Activated naive CD4-positive, alpha-beta T cell treated with anti-CD3 and anti-CD28 coated beads, Interleukin-2, amount 50 U/mL, for 16 hours (primary cell): ENCODE measurements around the gene MAP2.

ENCODE experiments used
- DNase-seq: peaks from one replicate; pipeline ENCODE4 v3.0.0-alpha.2; 2020

Gene MAP2

DNA sequence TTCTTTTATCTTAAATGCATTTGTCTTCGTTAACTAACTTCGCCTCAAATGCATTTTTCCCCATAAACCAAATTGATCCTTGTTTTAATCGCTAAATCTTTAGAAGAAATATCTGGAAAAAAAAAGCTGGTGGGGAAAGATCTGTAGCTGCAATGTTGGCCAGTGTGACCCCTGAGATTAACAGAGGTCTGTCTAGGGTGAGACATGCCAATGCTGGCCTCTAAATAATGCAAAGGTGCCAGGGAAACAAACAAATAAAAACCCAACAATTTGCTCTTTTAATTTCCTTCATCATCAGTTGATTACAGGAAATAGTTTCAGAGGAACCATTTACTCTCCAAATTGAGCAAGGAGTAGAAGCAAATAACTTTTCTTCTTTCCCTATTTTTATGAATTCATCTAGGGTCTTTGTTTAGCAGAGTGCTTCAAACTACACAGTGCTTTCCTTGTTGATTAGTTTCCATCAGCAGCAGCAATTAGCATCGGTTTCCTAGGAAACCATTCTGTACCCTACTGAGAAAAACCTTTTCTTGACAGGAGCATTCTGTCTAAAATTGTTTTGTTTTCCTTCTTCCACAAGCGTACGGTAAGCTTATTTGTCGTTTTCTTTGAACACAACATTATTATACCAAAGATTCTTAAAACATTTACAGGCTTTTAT lies 247.3 kb downstream of the MAP2 start:
- no peak for DNase-seq

DNA sequence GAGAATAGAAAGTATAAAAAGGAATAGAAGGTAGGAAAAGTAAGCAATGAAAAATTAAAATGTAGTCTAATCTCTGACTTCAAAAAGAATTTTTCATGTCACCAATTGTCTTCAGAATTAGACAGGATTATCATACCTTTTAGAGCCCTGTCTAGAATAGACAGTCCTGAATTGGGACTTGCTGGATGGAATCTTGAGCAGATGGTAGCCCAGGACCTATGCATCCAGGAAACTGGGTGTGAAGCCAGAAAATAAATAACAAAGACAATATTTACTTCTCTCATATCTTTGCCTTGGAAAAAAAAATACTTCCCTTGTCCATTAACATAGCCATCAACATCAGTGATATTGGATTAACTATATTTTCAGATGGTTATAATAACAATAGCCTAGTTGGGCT lies 250.0 kb downstream of the MAP2 start:
- no peak for DNase-seq

DNA sequence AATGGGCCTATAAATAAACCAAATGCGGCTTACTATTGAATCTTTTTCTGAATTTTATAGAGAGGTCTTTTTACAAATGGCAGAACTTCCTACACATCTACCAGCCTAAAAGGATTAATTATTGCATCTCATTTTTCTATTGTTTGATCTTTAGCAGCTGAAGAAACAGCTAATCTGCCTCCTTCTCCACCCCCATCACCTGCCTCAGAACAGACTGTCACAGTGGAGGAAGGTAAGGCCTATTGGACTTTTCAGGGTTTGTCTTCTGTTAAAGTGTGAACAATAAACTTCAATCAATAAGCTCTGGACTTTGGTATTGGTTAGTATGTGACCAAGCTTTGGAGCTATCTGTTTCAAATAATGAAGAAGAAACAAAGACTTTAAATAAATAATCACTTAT lies 256.7 kb downstream of the MAP2 start:
- no peak for DNase-seq

DNA sequence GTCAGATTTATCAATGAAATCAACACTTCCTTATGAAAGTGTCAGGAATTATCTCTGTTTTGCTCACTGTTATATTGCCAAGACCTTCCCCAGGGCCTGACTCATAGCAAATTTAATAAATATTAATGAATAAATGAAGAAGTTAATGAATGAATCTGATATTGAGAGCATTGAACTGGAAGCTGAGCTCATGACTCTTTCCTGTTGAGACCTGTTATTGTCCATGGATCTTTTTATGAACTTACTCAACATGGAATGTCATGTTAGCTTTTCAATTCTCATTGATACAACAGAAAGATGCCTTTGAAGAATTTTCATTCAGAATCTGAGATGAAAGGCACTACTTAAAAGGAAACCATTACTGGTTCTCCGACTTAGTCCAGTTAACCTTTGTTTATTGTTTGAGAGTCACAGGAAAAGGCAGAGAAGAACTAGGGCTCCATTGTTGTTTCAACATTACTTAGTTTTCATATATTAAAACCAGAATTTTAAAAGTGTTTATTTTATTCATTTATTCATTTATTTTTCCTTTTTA lies 257.4 kb downstream of the MAP2 start:
- no peak for DNase-seq

DNA sequence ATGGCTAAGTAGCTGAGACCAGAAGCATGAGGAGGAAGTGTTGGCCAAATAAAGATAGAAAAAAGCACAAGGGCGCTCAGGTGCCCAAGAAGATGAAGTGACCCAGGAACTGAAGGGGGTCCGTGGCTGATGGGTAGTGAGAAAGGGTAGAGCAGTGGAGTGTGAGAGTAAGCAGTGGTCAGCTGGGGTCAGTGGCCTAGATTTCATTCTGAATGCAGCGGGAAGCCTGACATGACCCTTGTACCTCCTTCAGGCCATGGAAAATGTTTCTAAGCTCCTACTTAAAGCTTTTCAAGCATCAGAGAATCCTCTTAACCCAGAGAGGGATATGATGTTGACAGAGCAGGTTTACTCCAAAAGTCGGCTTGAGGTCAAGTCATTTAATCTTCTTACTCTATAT lies 258.8 kb downstream of the MAP2 start:
- DNase-seq, result no peak

DNA sequence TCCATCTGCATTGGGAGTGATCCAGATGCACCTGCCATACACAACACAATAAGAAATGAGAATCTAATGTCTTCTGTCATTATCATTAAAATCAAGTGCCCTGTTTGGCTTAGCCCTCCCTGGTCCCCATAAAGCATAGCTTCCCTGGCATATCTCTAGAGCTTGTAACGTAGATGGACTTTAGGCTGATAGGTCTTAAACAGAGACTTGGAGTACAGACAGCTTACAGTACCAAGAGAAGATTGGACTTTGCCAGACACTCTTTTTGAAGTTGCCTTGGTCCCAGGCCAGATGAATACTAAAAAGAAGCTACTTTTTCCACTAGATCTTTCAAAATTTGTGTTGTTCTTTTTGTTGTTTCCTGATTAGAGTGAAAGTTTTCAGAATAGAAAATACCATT lies 261.5 kb downstream of the MAP2 start:
- no peak for DNase-seq

DNA sequence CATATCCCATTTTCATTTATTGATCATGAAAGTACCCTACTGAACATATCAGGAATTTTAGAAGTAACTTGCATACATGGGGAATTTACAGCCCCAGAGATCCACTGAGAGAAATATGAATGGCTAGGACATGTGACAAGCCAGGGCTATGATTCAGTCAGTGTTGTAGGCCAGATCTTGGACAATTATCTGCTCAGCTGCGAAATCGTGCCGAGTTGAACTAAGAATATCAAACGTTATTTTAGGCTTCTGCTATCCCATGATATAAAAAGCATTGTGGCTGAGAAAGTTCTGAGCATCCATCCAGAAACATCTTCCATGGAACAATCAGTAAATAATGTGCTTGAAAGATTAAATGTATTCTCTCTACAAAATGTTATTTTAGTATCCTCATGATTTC lies 262.1 kb downstream of the MAP2 start:
- DNase-seq, result no peak

DNA sequence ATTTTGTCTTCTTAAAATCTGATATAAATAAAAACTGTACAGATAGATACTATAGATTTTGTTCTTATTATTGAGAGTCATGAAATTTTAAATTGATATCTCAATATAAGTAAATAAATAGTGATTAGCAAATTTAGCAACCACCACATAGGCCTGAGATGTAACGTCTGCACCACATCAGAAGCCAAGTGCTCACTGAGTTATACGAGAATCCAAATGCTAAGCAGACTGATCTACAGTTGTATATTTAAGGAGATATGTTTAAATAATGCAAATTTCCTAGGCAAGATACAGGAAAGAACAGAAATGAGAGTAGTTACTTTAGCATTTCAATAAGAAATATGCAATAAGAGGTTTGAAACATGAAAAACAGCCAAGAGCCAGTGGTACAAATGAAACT lies 262.6 kb downstream of the MAP2 start:
- no peak for DNase-seq

DNA sequence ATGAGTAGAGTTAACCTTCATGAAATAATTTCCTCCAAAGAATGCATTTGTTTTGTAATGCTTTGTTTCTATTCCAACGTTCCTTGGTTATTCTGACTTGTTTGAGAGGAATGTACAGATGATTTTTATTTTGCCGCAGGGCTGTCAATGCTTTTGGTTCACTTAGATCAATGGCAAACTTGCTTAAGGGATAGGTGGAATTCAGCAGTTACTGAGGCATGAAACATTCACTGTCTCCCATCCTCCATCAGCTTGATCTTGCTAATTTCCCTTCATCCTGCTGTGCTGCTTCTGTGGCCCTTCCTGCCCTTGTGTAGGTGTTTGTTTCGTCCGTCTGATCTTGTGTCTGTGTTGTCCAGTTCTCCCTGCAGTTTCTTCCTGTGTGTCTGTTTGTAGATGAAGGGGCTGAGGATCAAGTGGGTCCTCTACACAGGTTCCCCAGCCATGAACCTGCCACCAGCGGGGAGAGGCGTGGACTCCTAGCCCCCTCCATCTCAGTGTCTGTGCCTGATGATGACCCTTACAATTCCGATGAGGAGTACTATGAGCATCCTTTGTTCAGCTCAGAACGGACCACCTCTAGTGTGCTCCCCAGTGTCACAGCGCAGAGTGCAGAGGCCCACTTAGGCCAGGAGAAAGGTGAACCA lies 263.6 kb downstream of the MAP2 start:
- no peak for DNase-seq

DNA sequence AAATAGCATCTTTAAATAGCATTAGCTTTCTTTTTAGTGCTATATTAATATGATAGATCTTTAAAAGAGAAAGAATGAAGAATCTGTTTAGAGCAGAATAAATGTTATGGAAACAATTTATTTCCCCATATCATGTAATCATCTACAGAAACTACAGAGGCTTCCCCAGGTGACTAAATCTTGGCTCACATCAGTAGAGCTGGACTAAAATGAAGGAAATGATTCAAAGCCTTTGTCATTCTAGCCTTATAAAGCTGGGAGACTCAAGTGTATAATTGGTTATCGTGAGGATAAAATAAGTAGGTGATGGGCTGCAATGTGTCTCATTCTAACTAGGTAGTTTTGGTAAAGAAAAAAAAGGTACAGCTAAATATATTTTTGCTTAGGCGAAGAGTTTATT lies 264.5 kb downstream of the MAP2 start:
- no peak for DNase-seq

DNA sequence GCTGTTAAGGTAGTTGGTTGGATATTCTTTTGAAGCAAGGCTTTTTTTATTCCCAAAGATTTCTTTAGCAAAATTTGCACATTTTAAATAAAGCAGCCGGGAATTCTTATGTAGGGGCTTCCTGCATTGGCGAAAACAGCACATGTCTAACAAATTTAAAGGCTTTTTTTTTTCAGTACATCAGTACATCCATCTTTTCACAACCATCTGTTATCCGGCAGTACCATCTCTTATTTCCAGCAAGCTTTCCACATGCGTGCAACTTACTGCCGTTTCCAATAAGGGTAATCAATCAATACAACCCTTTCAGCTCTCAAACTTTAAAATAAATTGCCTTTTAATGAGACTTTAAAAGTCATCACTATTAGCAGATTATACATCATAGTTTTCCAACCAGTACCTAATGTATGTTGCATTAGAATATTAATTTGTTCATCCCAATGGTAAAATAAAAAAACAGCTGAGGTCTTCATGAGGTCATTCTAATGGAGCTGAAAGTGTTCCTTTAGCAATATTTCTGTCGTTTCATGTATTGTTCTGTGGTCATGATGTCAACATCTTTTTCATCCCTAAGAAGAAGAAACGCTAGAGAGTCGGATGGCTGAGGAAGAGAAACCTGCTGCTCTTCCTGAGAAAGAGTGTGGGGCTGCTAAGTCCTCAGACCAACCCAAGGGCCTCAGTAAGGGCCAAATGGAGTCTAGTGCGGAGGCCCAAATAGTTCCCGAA lies 266.3 kb downstream of the MAP2 start:
- DNase-seq, result no peak

DNA sequence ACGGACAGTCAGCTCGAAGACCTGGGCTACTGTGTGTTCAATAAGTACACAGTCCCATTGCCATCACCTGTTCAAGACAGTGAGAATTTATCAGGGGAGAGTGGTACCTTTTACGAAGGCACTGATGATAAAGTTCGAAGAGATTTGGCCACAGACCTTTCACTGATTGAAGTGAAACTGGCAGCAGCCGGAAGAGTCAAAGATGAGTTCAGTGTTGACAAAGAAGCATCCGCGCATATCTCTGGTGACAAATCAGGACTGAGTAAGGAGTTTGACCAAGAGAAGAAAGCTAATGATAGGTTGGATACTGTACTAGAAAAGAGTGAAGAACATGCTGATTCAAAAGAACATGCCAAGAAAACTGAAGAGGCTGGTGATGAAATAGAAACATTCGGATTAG lies 270.9 kb downstream of the MAP2 start:
- DNase-seq, result no peak

DNA sequence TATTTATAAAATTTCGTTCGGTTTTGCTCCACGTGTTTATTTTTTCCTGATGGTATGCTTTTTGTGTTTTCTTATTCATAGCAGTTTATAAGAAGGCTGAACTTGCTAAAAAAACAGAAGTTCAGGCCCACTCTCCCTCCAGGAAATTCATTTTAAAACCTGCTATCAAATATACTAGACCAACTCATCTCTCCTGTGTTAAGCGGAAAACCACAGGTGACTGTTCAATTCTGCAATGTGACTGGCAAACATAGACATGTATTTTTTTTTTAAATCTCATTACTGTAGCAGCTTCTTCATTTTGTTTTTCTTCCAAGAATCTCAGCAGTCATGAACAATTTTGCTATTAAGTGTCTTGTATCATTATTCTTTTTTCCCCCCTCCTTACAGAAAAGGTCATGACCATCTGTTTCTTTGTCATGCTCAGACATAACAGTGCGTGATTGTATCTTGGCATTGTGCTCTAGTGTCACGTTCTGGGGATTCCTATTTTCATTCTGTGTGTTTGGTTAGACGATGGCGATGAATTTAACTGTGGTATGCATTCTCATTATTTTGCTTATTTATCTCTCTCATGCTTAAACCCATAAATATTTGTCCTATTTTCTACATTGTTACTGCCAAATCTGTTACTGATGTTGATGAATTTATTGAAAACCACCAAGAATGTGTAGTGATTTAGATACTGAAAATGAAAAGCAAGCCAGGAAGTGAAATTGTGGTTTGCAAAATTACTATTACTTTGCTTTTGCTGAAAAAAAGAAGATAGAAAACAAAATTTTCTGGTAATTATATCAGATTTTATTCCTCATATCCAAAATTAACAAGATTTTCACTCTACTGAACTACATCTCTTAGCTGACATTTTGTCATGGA lies 273.2 kb downstream of the MAP2 start:
- DNase-seq, result no peak

DNA sequence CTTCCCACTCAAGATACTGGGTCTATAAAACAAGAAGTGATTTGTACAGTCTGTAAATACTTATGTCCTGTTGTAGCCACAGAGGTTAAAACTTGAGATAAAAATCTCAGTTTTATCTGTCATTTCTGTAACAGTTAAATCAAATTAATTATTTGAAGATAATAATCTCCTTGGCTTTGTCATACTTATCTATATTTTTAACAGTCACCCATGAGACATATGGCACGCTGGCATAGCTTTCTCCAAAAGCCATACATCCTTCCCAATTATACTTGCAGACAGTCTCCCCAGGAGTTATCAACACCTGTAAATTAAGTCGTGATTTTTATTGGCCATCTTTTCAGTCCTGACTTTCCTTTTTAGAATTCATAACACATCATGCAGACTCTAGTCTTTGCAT lies 278.9 kb downstream of the MAP2 start:
- no peak for DNase-seq

DNA sequence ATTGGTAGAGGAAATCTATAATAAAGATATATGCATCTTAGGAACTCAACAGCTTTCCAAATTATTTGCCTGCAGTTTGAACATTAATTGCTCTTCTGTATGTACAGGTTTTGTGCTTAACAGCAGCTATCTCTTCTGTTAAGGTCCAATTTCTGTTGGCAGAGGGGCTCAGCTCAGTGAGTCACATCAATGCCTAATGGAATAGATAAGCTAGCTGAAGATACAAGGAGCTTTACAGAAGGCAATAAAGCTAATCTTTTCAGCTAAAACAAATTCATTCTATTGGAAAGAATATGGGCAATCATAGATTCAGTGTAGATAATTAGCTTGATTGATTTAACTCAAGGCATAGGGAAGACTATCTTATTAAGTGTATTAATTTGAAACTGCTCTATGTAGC lies 289.4 kb downstream of the MAP2 start:
- no peak for DNase-seq

DNA sequence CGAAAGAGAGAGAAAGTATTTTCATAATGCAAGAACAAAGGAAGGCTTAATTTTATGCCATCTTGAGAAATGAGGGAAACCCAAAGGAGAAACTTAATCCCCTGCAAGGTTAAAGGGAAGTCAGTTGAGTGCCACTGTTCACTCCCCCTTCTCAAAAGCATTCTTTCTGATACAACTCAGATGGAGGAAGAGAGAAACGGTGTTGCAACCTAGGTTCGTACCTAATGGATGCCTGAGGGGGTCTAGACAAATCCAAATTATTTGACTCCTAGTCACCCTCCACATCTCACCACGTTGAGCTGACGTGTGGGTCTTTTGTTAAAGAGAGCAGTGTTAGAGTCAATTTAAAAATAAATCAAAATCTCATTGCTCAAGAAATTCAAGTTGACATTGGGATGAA lies 295.2 kb downstream of the MAP2 start:
- DNase-seq, result no peak

DNA sequence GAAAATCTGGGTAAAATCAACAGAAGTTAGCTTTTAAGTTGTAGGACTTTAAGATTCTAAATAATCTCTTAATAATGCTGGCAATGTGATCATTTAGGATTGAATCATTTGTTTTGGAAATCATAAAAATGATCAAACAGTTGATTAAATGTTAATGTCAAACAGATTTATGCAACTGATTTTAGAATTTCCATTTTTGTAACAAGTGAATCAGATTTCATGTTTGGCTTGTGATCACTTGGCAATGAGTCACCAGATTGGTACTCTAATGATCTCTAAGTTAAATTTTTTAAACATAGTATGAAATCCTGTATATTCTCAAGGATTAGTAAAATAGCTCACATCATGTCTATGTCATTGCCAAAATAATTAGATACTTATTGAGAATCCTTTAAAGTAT lies 297.6 kb downstream of the MAP2 start:
- DNase-seq, result no peak

DNA sequence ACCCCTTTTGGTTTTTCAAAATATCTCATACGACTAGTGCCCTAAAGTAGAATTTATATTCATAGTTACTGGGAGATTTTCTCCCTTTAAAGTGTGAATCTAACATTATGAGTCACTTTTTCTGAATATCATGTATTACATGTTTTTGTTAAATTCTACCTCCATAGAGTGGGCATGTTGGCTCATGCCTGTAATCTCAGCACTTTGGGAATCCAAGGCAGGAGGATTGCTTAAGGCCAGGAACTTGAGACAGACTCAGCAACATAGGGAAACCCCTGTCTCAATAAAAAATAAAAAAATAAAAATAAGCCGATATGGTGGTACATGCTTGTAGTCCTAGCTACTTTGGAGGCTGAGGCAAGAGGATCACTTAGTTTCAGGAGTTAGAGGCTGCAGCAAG lies 302.5 kb downstream of the MAP2 start:
- no peak for DNase-seq

DNA sequence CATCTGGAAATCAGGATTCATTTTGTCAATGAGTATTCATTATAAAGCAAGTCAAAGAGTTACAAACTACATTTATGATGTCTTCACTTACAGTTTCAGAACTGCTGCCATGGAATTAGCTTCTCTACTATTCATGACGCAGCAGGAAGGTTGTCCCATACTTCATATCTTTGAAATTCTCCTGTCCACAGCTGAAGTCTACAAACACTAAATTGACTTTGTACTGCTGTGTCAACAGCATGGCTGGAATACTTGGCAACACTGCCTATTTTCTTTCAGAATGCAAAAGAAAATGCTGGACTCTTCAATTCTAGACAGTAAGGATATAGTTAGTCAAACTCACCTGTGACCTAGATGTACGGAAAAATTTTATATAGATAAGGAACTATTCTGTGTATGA lies 303.2 kb downstream of the MAP2 start:
- DNase-seq, result no peak

DNA sequence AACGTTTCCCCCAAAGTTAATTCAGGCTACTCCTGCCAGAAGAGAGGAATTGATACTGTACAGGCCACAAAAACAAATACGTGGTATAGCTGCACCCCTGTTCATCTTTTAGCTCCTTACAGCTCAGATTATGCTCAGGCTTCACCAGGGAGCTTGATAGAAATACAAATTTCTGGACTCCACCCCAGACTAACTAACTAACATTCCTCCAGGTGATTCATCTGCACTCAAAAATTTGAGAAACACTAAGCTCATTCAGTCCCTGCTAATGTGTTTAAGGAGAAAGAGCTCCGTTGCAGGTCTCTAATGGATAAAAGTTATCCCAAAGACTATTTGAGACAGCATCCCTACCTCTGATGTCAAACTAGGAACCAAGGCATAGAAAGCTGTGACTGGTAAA lies 311.0 kb downstream of the MAP2 start:
- DNase-seq, result no peak

DNA sequence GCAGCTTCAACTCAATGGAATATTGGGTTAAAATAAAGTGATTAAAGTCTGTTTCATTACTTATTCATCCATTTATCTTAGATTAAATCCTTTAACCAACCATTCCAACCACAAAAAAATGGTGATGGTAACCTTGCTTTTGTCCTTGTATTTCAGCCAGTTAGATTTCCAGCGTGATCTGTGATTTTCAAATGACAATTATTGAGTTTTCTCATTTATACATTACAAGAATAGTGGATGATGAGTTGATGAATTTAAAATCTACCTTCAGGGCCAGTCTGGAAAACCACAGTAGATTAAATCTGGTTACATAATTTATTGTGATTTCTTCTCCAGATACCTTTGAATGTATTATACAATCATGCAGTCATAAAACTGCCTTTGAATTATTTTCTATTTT lies 318.1 kb downstream of the MAP2 start:
- DNase-seq, result no peak

DNA sequence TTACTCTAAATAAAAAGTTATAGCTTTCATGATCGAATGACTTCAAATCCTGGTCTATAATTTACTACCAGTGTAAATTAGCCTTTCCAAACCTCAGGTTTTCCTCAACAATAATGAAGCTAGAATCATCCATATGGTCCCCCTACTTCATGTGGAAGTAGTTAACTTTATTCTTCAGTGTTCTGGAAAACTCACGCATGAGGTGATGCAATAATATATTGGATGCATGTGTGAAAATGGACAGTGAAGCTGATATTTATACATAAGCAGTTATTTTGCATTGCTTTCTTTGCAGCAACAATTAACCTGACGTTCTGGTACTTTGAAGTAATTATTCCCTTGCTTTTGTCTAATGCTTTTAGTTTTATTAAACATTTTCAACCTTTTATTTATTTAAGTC lies 329.2 kb downstream of the MAP2 start:
- no peak for DNase-seq

DNA sequence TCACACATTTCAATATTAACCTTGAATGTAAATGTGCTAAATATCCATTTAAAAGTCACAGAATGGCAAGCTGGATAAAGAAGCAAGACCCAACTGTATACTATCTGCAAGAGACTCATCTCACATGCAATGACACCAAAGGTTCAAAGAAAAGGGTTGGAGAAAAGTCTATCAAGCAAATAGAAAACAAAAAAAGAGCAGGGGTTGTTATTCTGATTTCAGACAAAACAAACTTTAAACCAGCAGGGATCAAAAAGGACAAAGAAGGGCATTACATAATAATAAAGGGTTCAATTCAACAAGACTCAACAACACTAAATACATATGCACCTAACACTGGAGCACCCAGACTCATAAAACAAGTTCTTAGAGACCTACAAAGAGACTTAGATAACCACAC lies 333.3 kb downstream of the MAP2 start:
- no peak for DNase-seq
